ENCODE results near the gene POLN. TPM values are rescaled to one million over a fixed set of nuclear protein-coding genes. Genes with fewer than 3 reads are reported as not detected.

POLN gene
- total RNA-seq, 4 donors from 2014 or later: 0.91 to 8.0 (median 1.2) TPM

- 76% methylated on average over 10 of the region's 17 CpGs for WGBS
- Histone ChIP-seq H3K27ac (no peak overlapping the region), H3K4me1 (no peaks in the 10 kb centered on the region), H3K4me3 (no peak overlapping the region), H3K27me3 (peaks cover 49% of the 10 kb centered on the region), H3K36me3 (no peaks in the 10 kb centered on the region), H3K9me3 (no peaks in the 10 kb centered on the region)
- TF ChIP-seq POLR2A (IDR thresholded peaks at IDR 0.05): no peak
- no peak for TF ChIP-seq EP300 (IDR thresholded peaks at IDR 0.05)
- no peak for TF ChIP-seq POLR2AphosphoS5 (IDR thresholded peaks at IDR 0.05)
- TF ChIP-seq CTCF (IDR thresholded peaks at IDR 0.05): no peak
- DNase-seq (ENCODE audit: low spot score in 2 of 2): peak; percentile 55 to 76
Observed at GRCh38 chr4:2069161-2069971, 172.6 kb downstream of the POLN start.

GRCh38 chr4:2068566-2068965, 173.4 kb downstream of the POLN start:
- Histone ChIP-seq H3K27me3 (peaks cover 52% of the 10 kb centered on the region), H3K36me3 (no peaks in the 10 kb centered on the region), H3K4me1 (no peaks in the 10 kb centered on the region), H3K27ac (no peak overlapping the region), H3K4me3 (no peak overlapping the region), H3K9me3 (no peaks in the 10 kb centered on the region)
- DNase-seq (ENCODE audit: low spot score in 2 of 2): peak; percentile 32 to 44
- TF ChIP-seq EP300 (IDR thresholded peaks at IDR 0.05) (no peak), POLR2A (IDR thresholded peaks at IDR 0.05) (no peak), CTCF (IDR thresholded peaks at IDR 0.05) (no peak), POLR2AphosphoS5 (IDR thresholded peaks at IDR 0.05) (no peak)
- 65% methylated on average over 8 of the region's 11 CpGs for WGBS

- Histone ChIP-seq H3K4me3 (no peak overlapping the region), H3K9me3 (no peaks in the 10 kb centered on the region), H3K27ac (no peak overlapping the region), H3K27me3 (peaks cover 56% of the 10 kb centered on the region), H3K4me1 (no peaks in the 10 kb centered on the region), H3K36me3 (no peaks in the 10 kb centered on the region)
- no peak for TF ChIP-seq POLR2AphosphoS5 (IDR thresholded peaks at IDR 0.05)
- TF ChIP-seq CTCF (IDR thresholded peaks at IDR 0.05): no peak
- no peak for TF ChIP-seq EP300 (IDR thresholded peaks at IDR 0.05)
- TF ChIP-seq POLR2A (IDR thresholded peaks at IDR 0.05): no peak
- WGBS: 94% methylated on average over 13 of the region's 13 CpGs
- DNase-seq (ENCODE audit: low spot score in 2 of 2): no peak
Observed at GRCh38 chr4:2068198-2068470, 173.8 kb downstream of the POLN start.

GRCh38 chr4:2067446-2068197, 174.3 kb downstream of the POLN start:
- no peak overlapping the region for H3K4me3 ChIP-seq
- H3K27ac ChIP-seq: no peak overlapping the region
- peak; percentile 55 to 63 for DNase-seq (ENCODE audit: low spot score in 2 of 2)
- H3K4me1 ChIP-seq: no peaks in the 10 kb centered on the region
- TF ChIP-seq EP300 (IDR thresholded peaks at IDR 0.05) (no peak), CTCF (IDR thresholded peaks at IDR 0.05) (no peak), POLR2AphosphoS5 (IDR thresholded peaks at IDR 0.05) (no peak), POLR2A (IDR thresholded peaks at IDR 0.05) (no peak)
- no peaks in the 10 kb centered on the region for H3K36me3 ChIP-seq
- WGBS: 74% methylated on average over 16 of the region's 26 CpGs
- H3K27me3 ChIP-seq: peaks cover 61% of the 10 kb centered on the region
- no peaks in the 10 kb centered on the region for H3K9me3 ChIP-seq
